DMS153 treated with DMSO at 0.1 percent for 48 hours (cell line): ENCODE measurements around the gene PDE5A.
"Not testable (repeated sequence)": the region's sequence is repeated elsewhere in the genome, so short reads cannot be mapped to it uniquely, and the experiment has no call there.

Experiments used
- DNase-seq: peaks from one replicate; lab custom pipeline; 2025; ENCODE audit not compliant: unreplicated experiment; lab: John Stamatoyannopoulos, UW

Gene PDE5A

DNA sequence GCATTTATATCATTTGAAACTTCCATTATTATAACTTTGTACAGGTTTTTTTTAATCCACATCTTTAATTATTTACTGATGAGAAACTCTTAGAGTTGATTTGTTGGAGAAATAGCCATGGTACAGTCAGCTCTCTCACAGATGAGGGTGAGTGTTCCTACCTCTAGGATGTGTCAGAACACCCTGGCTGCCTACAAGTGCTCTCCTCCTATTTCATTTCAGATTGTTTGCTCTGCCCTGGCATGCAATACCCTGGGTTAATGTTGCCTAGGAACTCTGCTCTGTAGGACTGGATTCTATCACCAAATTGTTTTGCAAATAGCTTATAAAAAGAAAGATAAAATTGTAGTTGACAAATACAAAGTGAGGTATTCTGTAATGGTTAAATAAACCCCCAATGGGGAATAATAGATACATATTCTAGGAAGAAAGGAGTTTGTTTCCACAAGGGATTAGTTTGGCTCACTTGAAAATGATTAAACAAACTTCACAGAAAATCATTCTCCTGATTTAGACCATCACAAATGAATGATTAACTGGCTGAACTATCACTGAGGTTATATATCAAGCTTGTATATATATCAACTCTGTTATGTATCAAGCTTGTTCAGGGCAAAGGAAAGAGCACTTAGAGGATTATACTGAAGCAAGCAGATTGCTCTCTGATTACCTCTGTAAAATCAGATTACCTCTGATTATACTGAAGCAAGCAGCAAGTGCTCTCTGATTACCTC lies 150.0 kb downstream of the PDE5A start:
- DNase-seq: no peak

DNA sequence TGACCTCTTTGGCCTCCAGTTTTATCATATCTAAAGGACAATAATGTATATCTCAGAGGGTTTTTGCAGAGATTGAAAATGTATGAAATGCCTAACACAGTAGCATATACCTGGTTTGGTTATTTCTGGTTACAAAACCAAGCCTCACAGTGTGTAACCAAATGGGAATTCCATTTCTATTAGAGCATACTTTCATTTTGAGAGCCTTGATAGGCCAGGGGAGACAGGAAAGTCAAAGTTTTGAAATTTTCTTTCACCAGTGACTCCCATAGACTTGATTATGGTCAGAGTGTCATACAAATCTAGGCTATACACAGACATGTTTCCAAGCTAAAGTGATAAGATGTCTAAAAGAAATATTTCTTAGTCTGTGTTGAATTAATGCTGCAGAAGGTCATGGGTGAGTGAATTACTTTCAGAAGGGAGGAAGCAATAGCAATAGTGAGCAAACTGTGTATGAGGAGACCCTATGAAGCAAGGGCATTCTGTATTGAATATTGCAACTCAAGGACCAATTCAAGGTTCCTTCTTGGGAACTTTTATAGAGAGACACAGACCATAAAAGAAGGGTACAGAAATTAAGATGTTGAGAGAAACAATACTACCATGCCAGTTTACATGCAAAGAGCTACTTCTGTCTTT lies 151.1 kb downstream of the PDE5A start:
- DNase-seq: no peak

DNA sequence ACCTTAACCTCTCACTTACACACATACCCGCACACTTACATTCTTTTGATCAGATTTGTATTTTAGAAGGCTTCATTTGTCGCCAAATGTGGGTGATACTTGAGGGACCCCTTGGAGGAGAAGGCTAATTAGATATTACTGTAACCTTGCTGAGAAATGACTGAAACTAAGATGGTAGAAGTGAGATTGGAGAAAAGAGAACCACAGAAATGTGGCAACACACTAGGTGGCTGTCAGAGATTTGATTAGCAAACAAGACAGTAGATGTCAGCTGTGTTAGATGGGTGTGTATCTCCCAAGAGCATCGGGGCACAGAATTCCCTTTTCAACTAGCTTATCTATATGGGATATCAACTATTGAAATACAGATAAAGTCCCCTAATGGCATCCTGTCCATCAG lies 157.3 kb downstream of the PDE5A start:
- DNase-seq: no peak

- not testable (repeated sequence) for DNase-seq
Observed at GRCh38 chr4:119470737-119471063, 157.9 kb downstream of the PDE5A start.

DNA sequence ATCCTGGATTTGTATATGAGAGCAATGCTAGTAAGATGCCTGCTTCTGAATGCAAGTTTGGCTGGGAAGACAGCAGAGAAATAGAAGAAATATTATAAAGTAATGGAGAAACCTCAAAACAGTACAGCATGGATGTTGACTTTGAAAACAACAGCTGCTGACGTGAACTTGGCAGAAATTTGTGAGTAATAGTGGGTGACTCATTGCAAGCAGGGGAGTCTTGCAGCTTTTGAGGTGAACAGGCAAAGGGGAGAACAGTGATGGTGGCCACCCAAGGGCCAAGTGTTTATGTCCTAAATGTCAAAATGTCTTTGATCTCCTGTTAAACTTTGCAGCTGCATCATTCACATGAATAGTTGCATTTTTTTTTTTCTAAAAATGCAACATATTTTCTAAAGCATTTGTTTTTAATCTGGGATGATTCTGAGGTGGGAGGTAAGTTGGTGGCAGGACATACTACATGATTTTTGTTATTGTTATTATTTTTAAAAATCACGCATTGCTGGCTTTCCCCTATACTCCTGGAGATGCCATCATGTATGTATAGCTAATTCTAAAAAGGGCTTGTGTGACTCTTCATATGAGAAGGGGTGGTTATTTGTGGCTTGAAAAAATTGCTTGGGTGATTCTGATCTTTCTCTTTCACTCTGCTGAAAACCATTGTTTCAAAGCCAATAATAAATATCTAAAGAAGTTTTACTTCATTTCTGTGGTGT lies 158.4 kb downstream of the PDE5A start:
- DNase-seq: not testable (repeated sequence)

DNA sequence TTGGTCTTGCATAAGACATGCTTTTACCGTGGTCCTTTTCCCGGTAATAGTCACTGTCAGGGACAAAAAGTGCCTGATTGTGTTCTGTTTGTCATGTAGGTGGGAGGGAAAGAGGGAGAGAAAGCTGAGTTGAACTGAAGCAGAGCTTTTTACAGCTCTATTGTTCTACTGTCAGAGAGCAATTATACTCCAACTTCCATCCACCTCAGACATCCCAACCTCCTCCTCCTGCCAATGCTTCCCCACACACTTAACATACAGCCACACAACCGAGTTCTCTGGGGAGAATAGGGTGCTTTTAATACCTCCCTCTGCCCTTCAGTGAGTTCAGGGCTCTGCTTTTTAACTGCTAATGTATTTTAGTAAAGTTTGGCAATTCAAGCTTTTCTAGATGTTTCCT lies 159.6 kb downstream of the PDE5A start:
- DNase-seq: not testable (repeated sequence)

- not testable (repeated sequence) for DNase-seq
Observed at GRCh38 chr4:119462733-119463132, 165.9 kb downstream of the PDE5A start.

DNA sequence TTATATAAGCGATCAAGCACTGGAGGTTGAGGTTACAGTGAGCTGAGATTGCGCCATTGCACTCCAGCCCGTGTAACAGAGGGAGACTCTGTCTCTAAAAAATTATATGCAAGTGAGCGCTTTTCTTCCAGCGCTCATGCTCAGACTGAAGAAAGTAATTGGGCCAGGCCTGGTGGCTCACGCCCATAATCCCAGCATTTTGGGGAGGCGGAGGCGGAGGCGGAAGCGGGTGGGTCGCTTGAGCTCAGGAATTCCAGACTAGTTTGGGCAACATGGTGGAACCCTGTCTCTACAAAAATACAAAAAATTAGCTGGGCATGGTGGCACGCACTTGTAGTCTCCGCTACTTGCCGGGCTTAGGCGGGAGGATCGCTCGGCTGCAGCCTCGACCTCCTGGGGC lies 172.9 kb downstream of the PDE5A start:
- DNase-seq: not testable (repeated sequence)

DNA sequence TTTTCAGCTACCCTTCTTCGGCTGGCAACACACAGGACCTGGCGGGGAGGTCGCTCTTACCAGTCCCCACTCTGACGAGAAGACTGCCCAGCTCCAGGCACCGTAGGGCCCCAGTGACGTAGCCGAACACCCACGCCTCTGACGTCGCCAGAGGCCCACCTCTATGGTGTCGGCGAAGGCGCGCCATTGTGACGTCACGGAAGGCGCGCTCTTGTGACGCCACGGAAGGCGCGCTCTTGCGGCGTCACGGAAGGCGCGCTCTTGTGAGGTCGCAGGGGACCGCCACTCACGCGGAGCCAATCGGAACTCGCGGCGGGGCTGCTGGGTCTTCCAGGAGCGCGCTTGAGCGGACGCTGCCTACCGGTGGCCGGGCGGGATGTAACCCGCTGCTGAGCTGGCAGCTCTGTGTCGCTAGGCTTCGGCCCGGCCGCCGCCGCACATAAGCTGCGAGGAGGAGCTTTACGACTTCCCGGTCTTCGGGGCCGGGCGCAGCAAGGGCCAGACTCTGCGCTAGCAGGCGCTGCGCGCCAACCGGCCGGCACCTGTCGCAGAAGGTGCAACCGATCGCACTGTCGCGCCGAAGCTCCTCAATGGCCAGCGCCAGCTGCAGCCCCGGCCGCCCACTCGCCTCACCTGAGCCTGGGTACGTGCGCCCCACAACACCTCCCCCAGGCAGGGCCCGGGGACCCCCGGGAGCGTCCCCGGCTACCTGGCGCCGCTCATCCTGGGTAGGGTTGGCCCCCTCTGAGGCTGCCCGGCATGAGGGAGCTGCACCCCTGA lies 173.9 kb downstream of the PDE5A start:
- DNase-seq: peak; percentile 82

DNA sequence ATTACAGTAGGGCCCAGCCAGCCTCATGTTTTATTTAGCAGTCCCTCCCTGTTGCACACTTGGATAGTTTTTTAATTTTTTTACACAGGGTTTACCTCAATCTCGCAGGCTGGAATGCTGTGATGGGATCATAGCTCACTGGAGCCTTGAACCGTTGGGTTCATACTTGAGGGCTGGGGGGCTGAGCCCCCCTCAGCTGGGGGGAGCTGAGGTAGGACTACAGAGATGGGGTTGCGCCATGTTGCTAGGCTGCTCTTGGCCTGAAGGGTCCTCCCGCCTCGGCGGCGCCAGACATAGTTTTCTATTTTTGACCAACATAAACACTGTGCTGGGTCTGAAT lies 174.5 kb downstream of the PDE5A start:
- not testable (repeated sequence) for DNase-seq

- DNase-seq: not testable (repeated sequence)
Observed at GRCh38 chr4:119453286-119453685, 175.3 kb downstream of the PDE5A start.

DNA sequence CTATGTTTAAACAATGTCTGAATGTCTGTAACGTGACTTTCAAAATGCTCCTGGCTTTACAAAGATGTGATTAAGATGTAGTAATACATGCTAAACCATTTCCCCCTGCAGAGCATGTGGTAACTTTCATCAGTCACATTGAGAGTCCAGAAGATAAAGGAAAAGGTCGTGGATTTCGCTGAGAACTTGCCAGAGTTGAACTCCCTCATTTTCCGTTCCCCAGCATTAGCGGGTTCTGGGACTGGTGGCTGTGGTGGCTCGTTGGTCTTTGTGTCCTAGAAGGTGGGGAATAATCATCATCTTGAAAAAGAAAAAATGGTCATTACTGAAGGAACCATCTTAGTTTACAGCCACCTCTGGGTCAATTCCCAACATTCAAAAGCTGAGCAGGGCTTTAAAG lies 178.8 kb downstream of the PDE5A start:
- DNase-seq: not testable (repeated sequence)
